NCI-H1092 (cell line): Measurements from ENCODE around the gene VIP.

Source experiments
- DNase-seq: peaks from one replicate; lab custom pipeline; 2025; lab: John Stamatoyannopoulos, UW

Gene VIP

GRCh38 chr6:152783217-152783878 is 32.8 kb downstream of the VIP start:
- DNase-seq: no peak

GRCh38 chr6:152794696-152795095 is 44.1 kb downstream of the VIP start:
- no peak for DNase-seq

- DNase-seq: no peak
Observed at GRCh38 chr6:152804150-152804549, 53.6 kb downstream of the VIP start.
